CD4-positive, alpha-beta T cell treated with Interleukin-15 for 4 hours (primary cell): ENCODE data around the gene LRP8.

Experiments used
- DNase-seq: peaks from one replicate; pipeline ENCODE4 v3.0.0-alpha.2; 2020; ENCODE audit warnings: low spot score

Gene LRP8

DNA sequence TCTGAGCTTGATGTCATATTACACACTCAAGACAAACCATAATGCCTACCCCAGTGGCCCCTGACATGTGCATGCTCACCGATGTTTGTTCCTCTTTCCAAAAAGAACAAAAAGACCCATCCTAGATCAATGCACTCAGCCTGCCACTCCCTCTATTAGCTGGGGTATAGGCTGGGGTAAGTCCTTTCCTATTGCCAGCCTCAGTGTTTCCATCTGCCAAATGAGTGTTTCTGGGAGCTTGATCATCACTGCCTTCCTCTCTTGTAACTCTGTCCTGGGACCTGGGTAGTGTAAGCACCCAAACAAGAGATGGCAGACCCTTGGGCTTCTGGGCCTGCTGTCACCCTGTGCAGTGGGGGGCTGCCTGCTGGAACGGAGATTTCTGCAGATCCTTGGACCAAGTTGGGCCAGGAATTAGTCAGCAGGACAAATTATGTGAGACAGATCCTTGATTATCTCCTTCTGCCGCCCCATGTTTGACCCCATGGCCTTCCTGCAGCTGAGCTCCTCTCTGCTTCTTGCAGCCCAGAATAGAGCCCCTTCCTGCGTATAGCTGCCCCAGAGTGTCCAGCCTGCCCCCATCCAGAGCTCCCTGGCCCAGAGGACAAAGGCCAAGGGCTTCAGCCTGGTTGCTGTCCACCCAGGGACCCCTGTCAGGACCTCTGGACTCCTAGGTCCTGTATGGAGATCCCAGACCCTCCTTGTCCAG lies 31.5 kb upstream of the LRP8 start:
- no peak for DNase-seq

DNA sequence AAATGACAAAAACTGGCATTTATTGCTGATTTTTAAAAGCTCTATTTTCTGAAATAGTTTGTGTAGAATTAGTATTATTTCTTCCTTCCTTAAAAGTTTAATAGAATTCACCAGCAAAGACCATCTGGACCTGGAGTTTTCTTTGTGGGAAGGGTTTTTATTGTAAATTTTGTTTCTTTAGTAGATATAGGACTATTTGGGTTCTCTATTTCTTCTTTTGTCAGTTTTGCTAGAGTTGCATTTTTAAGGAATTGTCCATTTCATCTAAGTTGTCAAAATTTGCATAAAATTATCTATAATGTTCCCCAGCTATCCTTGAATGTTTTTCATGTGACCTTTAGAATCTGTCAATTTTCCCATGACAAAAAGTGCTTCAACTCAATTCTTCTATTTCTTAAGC lies 28.8 kb upstream of the LRP8 start:
- no peak for DNase-seq

DNA sequence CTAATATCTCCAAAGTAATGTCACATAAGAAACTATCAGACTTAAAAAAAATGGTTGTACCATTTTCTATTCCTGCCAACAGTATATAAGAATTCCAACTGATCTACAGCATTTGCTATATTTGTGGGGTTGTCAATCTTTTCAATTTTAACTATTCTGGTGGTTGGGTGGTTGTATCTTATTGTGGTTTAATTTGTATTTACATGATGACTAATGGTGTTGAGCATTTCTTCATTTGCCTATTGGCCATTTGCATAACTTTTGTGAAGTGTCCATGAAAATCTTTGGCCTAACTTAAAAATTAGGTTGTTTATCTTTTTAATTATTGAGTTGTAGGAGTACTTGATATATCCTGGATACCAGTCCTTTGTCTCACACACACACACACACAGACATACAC lies 26.2 kb upstream of the LRP8 start:
- DNase-seq, result no peak

DNA sequence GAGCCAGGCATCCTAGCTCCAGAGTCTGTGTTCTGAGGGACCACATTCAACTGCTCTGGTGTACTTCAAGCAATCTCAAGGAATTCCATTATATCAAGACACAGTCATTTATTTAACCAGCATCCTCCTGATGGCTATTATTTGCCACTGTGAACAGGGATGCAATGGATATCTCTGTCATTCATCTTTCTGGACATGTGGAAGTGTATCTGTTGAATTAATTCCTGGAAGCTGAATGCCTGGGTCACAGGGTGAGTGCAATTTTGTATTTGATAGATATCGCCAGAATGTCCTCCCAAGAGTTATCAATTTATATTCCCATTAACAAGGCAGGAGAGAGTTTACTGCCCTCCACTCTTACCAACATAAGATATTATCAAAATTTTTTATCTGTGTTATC lies 24.7 kb upstream of the LRP8 start:
- DNase-seq, result no peak

DNA sequence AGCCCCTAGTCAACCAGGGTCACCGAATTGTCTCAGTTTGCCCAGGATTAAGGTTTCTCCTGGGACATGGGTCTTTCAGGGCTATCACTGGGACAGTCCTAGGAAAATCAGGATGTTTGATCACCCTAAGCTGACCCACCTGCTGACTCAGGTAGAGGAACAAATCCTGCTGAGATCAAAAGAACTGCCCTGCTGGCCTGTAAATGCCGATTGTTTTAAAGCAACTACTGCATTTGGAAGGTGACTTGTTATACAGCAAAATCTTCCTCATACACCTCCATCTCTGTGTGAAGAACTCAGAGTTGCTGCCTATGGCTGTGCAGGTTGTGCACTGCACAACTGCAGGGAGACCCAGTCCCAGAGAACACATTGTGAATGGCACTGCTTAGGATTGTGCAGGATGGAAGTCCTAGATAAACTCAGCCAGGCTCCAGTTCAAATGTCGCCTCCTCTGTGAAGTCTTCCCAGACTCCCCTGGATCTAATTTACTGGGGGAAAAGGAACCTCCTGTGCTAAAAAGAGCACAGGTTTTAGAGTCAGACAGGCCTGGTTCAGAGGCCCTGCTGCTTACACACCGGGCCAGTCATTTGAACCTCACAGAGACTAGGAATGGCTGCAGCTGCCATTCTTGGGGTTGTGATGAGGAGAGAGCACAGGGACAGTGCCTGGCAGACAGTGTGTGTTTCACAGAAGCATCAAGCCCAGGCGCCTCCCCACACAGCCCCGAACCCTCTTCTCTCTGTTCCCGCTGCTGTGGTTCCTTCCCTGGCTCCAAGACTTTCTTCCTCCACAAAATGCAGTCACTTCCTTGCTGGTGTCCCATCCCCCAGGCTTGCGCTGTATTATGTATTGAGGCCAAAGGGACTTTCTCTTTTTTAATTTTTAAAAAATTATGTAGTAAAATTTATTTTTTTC lies 23.2 kb upstream of the LRP8 start:
- no peak for DNase-seq

DNA sequence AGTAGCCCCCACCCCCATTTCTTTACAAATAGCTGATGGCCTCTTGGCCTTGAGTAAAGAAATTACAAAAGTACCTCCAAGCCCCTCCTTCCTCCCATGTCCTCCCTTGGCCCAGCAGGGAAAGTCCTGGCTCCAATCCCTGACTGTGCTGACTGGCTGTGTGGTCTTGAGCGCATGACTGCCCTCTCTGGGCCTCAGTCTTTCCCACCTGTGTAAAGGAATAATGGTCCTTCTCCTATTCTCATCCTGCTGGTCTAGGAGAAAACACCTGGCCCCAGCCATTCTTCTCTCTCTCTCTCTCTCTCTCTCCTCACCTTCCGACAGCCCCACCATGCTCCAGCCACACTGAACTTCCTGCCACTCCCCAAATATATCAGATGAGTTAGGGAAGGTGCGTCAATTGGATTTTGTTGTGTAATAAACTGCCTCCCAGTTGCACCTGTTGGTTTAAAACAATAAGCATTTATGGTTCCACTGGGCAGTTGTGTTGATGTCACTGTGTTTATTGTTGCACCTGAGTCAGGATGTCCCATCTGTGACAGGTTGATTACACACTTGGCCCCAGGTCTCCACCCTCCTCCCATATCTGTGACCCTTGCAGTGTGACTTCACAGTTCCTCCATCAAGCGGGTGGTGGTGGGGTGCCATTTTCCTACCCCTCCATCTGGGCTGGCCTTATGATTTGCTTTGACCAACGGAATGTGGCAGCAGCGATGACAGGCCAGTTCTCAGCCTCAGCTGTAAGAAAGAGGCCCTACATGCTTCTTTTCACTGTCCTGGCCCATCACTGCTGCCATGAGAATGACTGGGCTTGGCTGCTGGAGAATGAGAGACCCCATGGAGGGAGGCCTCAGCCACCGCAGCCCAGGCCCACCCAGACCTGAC lies 22.3 kb upstream of the LRP8 start:
- no peak for DNase-seq

DNA sequence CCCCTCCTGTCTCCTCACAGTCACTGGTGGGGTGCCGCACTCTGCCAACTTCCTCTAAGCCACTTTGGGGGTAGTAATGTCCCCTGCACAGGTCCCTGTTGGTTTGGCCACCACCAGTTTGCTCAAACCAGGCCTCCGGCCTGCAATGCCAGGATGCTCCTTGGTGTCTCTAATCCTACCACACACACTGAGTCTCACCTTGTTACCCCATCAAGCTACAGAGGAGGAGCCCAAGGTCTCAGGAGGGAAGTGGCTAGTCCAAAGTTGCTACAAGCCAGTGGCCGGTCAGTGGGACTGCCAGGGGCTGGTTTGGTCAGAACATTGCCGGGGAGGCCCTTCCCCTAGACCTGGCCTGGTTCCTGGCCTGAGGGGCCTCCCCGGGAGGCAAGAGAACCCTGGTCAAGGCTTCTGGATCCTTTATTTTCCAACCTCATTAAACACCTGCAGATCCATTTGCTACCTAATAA lies 21.5 kb upstream of the LRP8 start:
- DNase-seq, result no peak

DNA sequence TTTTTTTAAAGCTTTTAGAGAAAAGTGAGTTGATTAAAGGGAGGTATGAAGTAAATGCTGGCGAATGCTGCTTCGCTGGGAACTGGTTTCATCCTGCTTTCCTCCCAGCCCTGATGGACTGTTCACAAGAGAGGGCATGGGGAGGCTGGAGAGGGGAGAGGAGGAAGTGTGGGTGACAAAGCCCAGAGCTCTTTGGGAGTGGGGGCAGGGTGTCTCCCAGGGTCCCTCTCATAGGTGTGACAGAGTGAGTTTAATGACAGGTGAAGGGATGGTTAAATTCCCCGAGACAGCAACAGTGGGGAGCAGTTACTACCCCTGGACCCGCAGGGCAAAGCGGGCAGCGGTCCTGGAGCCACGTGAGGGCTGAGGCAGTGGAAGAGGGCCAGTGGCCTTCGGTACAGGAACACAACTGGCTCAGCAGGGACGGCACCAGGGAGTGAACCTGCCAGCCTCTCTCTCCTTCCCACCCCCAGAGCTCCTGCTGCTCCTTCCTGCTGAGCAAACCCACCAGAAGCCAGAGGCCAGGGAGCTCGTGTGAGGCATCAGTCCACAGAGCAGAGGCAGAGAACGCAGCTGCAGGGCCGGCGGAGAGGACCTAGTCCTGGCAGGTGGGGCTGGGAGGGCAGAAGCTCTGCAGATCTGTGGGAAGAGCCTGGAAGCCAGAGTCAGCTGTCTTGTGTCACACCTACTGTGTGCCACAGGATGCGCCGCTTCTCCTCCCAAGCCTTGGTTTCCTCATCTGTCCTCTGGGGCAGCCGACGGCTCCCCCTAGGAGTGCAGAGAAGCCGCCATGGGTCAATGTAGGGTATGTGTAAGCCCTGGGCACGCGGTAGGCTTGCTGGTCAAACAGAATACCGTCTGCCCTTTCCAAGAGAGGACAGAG lies 20.9 kb upstream of the LRP8 start:
- DNase-seq, result no peak

DNA sequence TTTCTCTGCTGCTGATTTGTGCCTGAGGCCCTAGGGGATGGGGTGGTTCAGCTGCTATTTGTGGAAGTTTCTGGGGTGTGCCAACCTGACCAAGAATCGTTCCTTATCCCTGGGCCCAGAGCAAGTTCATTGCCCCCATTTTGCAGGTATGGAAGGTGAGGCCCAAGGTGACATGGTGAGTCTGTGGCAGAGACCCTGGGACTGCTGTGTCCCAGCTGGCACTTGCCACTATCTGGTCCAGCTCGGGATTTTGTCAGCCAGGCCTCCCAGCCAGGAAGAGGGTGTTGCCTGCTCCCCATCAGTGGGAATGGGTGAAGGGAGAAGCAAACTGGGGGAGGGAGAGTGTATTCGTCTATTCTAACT lies 18.9 kb upstream of the LRP8 start:
- DNase-seq, result no peak

DNA sequence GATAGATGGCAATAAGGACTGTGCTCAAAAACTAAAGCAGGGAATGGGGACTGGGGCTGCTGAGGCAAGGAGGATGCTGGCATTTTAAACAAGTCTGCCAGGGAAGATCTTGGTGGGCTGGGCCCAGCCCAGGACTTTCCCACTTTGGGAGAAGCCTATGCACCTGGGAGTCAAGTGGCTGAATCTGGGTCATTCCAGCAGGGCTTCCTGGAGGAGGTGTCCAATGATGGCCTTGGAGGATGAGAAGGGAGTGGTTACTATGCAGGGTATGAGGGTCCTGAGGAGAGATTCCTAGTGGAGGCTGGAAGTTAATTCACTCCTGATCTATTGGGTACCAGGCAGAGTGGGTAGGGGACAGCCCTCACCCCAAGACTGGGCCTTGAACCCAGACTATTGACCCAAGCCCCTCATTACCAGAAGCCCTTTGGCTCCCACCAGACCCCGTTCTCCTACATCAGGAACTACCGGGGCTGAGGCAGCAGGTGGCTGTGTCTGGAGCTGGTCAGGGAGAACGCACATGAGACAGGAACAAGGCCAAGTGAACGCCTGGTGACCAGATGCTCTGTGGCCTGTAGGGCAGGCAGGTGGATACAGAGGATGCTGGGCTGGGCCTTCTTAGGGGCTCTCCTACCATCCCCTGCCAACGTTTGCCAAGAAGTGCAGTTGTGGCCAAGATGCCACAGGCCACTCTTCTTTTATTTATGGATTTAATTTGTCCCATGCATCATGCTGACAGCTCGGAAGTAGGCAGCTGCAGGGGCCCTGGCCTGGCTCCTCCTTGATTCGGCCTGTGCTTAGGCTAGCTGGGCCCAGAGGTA lies 18.3 kb upstream of the LRP8 start:
- no peak for DNase-seq

DNA sequence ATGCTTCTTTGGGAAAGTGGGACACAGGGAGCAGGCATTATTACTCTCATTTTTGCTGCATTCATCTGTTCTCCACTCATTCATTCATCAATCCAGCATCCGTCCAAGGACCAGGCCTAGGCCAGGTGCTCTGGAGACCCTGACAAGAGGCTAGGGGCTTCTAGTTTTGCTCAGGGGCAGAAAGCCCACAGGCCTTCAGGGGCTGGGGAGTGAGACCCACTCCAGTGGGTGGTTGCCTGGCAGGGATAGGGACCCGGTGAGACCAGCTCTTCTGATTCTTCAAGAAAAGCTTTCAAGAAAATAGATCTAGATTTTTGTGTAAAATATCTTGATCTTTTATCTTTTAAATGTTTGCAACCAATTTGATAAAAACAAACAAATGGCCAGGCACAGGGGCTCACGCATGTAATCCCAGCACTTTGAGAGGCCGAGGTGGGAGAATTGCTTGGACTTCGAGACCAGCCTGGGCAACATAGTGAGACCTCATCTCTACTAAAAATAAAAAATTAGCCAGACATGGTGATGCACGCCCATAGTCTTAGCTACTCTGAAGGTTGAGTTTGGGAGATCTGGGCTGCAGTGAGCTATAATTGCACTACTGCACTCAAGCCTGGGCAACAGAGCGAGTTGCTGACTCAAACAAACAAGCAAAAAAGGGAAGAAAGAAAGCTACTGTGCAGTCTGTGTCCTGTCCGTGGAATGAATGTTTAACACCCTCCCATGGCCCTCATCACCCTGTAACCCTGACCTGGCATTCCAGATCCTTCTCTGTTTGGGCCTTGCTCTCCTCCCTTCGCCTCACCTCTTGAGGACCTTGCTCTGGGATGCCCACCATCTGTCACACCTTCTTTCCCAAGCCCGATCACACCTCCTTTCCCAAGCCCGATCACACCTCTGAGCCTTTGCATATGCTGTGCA lies 17.3 kb upstream of the LRP8 start:
- DNase-seq, result no peak

DNA sequence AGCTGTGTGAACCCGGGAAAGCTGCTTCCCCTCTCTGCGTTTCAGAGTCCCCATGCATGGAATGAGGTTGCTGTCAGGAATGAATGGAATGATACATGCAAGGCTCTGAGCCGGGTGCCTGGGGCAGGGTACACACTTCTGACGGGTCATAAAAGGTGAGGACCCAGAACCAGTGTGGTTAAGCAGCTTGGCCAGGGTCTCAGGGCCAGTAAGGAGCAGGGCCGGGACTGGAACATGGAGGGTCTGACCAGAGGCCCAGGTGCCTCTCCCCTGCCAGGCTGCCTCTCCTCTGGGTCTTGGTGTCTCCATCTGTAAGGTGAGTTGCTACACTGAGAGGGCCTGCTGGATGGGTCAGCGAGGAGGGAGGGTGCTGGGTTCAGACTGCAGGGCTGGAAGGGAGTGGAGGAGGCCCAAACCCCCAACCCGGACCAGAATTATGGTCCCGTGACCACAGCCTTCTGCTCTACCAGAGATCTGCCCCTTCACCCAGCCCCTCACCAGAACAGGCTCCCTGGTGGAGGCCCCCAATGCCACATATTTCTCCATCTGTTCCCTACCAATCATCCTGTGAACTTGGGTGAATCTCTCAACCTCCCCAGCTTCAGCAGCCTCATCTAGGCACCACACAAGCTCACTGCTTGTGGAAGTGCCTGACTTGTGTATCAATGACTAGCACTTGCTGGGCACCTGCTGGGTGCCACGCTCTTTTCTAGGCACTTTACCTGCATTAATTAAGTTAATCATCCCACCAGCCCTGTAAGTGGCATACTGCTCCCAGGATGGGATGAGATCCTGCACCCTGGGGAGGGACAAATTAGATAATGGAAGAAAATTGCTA lies 16.2 kb upstream of the LRP8 start:
- DNase-seq, result no peak

DNA sequence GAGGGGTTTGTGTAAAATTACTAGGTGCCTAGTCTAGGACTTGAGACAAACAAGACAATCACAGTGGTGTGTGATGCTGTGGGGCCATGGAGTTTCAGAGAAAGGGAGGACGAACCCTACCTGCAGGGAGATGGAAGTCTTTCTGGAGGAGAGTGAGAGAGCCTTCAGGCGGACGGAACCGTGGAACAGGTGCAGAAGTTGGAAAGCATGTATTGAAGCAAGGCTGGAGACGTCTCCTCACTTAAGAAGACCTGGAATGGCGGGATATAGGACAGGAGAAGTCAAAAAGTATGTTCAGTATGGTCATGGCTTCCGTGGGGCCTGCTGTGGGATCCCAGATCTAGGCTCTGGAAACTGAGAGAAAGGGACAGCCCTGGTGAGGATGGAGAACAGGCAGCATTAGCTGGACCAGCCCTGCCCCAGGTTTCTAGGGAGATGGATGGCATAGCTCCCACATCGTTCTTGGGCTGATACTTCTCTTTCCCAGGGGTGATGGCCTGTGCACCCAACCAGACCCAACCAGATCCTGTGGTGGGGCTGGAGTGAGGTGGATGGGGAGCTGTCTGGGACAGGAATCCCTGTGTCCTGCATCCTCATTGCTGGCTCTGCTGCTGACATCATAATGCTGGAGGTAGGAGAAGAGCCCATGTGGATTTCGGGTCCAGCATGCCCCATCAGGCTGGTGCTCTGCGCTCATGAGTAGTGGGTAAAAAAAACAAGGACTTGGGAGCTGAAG lies 15.0 kb upstream of the LRP8 start:
- no peak for DNase-seq

DNA sequence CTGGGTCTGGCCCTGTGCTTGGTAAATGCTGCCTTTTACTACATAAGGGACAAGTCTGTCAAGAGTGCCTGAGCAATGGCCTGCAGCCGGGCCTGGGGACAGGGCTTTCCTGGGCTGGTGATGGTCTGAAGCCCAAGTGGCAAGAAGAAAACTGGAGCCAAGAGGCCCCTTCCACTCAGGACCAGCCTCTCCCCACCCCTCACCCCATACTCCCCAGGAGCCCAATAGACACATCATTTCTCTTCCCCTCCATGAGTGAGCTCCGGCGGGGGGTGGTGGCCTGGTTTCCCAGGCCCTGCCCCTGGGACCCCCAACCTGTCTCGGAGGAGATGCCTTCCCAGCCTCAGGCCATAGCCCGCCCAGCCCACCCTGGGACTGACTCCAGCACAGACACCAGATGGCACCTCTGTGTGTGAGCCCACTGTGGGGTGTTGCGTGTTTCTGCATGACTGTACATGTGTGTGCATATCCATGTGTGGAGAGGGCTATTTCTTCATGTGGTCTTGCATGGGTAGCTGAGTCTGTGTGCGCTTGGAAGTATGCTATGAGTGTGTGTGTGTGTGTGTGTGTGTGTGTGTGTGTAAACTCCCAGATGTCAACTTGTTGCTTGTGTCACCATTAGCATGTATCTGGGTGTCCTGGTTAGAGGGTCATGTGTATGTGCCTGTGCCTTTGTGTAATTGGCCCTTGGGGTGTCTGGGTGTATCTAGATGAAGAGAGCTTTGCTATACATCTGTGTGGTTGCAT lies 14.3 kb upstream of the LRP8 start:
- DNase-seq, result no peak

DNA sequence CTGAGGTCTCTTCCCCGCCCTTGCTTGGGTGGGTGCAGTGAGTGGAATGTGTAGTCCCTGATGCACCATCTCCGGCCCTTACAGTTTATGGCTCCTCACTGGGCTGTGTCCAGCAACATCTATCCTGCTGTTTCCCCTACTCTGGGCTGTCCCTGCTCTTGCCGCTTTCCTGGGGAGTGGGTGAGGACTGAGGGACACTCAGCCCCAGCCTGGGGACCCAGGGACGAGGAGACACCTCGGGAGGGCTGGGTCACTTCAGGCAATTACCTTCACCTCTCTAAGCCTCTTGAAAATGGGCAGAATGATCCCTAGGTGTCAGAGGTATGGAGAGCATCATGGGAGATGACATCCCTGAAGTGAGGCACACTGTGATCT lies 13.6 kb upstream of the LRP8 start:
- no peak for DNase-seq

DNA sequence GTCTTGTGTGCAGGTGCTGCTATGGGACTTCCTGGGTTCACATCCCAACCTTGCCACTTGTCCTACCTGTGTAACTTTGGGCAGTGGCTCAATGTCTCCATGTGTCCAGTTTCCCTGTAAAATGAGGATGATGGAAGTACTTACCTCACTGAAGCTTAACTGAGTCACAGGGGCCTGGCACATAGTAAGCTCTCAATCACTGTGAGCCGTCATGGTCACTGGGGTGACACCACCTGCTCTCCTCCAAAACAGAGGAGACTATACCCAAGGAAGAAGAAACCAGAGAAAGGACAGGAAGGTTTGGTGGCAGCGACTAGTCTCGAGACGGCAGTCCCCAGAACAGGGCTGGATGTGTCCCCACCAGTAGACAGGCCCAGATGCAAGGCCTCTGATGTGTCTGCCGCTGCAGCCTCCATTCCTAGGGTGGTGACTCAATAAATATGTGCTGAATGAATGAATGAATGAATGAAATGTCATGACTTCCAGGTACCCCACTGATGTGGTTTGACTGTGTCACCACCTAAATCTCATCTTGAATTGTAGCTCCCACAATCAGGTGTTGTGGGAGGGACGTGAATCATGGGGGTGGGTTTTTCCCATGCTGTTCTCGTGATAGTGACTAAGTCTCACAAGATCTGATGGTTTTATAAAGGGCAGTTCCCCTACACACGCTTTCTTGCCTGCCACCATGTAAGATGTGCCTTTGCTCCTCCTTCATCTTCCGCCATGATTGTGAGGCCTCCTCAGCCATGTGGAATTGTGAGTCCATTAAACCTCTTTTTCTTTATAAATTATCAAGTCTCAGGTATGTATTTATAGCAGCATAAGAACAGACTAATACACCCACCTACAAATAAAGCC lies 13.0 kb upstream of the LRP8 start:
- peak; percentile 25 for DNase-seq
